Retinal pigment epithelial cell (primary cell): Measurements from ENCODE around the gene SLU7.

Experiments
- DNase-seq: peaks from one replicate; pipeline ENCODE4 v3.0.0-alpha.2; 2010; ENCODE audit warnings: low read depth
- H3K4me3 ChIP-seq: 2 replicates; pipeline ENCODE4 v1.5.1; 2011; ENCODE audit warnings: mild to moderate bottlenecking, low read length, control low read depth, moderate library complexity
- TF ChIP-seq, protein P1 (sequence below): conservative IDR thresholded peaks from 2 replicates; pipeline ENCODE4 v1.5.1; 2011; ENCODE audit warnings: low read depth, low read length, control low read depth, inconsistent platforms

Gene SLU7

DNA sequence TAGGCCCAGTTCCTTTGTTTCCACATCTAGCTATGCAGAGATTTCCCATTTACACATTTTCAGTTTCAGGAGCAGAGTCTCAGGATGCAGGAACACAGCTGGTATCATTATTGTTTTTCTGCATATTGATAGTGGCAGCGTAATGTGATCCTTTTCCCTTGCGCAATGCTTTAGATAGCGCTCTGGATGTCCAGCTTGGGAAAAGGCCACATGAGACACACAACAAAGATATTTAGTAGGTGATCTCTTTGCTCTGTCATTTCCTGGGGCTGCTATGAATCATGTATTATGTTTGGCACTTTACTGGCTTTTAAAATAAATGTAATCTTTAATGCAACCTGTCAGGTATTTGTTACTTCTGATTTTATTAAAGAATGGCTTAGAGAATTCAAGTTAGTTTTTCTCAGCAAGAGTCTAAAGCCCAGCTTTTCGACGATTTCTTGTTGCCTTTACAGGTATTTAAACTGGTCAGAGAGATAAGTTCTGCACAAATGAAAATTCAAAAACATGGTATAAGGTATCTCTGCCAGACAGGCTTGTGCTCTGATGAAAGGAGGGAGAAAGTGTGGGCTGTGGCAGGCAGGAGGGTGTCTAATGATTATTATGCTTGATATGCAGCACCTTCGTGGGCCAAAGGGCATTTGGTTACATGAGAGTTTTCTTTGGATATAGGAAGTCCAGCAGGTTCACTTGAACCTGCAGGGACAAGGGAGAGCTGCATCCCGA, 45.0 kb upstream of the SLU7 start:
- no peak for DNase-seq
- TF ChIP-seq, protein P1, sequence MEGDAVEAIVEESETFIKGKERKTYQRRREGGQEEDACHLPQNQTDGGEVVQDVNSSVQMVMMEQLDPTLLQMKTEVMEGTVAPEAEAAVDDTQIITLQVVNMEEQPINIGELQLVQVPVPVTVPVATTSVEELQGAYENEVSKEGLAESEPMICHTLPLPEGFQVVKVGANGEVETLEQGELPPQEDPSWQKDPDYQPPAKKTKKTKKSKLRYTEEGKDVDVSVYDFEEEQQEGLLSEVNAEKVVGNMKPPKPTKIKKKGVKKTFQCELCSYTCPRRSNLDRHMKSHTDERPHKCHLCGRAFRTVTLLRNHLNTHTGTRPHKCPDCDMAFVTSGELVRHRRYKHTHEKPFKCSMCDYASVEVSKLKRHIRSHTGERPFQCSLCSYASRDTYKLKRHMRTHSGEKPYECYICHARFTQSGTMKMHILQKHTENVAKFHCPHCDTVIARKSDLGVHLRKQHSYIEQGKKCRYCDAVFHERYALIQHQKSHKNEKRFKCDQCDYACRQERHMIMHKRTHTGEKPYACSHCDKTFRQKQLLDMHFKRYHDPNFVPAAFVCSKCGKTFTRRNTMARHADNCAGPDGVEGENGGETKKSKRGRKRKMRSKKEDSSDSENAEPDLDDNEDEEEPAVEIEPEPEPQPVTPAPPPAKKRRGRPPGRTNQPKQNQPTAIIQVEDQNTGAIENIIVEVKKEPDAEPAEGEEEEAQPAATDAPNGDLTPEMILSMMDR = no peak
- no peak overlapping the region for H3K4me3 ChIP-seq

DNA sequence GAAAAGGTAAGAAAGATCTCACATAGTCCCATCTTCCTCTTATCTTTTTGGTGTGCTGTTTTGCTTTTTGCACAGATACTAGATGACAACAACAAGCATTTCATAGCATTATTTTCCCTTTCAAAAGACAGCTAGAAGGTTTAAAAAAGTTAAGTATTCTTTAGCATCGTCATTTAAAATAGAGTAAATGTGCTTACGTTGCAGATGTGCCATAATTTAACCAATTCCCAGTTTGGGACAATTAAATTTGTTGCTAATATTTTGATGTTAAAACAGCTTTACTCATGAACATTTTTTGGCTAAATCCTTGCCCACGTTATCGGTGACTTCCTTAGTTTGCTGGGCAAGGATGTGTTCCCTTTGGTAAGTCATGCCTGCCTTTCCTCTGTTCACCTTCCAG, 44.3 kb upstream of the SLU7 start:
- no peak for DNase-seq
- no peak overlapping the region for H3K4me3 ChIP-seq
- TF ChIP-seq, protein P1 = no peak

DNA sequence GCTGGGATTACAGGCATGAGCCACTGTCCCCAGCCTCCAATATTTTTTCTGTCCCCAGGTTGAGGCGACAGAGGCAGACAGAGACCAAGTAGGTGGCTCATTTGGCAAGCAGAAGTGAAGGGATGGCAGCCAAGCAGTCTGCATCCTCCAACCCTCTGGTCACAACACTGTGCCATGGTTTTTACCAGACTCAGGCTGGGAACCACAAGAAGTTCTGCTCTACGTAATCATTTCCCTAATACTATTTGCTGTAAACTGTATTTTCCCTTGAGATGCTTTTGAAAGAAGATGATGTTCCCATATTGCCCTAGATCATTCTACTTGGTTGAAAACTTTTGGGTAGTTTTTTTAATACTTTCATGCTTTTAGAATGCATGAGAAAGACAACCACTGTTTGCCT, 43.3 kb upstream of the SLU7 start:
- H3K4me3 ChIP-seq = no peak overlapping the region
- no peak for DNase-seq
- TF ChIP-seq, protein P1 = no peak

DNA sequence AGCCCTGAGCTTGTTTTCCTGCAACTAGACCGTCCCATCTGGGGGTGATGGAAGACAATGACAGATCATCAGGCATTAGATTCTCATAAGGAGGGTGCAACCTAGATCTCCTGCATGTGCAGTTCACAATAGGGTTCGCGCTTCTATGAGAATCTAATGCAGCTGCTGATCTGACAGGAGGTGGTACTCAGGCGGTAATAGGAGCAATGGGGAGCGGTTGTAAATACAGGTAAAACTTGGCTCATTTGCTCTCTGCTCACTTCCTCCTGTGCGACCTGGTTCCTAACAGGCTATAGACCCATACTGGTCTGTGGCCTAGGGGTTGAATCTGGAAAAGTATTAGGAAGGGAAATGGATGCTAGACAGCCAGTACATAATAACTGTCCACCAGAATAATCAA, 42.5 kb upstream of the SLU7 start:
- no peak overlapping the region for H3K4me3 ChIP-seq
- no peak for DNase-seq
- TF ChIP-seq, protein P1 = no peak

DNA sequence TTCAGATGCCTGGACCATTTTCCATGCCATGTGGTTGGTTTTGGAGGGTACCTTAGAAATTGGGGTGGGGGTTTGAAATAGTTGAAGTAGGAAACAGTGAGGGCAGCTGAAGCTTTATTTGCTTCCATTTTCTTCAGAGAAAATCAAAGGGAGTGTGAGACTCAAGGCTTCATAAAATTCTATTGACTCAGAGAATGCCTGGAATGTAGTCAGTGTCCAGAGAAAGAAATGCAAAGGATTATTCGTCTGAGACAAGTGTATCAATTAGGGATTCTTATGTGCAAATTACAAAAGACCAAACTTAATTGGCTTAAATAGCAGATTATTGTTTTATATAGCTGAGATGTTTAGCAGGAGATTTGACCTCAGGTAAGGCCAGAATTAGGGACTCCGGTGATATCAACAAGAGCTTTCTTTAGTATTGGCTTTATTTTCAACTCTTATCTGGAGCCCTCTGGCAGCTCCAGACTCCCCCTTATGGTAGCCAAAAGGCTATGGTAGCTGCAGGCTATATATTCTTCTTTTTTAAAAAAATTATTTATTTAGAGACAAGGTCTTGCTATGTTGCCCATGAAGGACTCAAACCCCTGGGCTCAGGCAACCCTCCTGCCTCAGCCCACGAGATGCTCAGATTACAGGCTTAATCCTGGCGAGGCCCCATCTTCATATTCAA, 41.6 kb upstream of the SLU7 start:
- peak; percentile 53 for DNase-seq
- H3K4me3 ChIP-seq = no peak overlapping the region
- TF ChIP-seq, protein P1 = peak; percentile 63

DNA sequence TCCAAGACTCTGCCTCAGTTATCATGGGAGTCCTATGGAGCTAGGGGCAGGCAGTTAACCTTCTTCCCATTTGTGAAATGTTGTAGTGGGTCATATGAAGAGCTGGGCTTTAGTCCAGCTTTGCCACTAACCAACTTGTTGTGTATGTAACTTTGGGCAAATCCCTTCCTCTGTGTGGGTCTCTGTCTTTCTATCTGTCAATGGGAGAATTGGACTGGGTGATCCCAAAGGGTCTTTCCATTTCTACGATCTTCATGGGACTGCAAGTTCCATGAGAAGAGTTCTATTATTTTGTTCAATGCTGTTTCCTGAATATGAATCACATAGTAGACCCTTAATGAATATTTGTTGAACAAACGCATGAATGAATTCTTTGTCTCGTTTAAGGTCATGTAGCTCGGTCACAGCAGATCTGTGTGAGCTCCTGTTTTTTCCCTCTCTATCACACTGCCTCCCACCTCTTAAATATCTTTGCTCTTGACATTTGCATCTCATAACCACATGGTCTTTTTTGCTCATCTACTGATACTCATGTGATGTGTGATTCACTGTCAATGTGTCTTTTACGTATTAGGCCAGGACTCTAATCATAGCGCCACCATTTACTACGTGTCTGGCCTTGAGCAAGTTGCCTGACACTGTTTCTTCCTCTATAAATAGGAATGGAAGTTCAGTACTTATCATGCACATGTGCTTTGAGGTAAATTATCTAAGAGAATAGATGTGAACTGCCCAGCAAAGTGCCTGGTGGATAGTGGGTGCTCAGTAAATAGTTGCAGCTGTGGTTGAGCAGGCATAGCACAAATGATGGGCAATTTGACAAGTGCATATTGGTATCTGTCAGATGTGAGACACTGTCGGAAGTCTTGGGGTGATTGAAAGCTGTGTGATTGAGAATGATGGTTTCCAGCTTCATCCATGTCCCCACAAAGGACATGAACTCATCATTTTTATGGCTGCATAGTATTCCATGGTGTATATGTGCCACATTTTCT, 40.2 kb upstream of the SLU7 start:
- TF ChIP-seq, protein P1 = no peak
- no peak overlapping the region for H3K4me3 ChIP-seq
- peak; percentile 31 for DNase-seq
